Spinal cord (tissue), 10 donors: ENCODE measurements around the gene IMMT. TPM values are rescaled to one million over a fixed set of nuclear protein-coding genes. Genes with fewer than 3 reads are reported as not detected.
"Not testable (repeated sequence)": the region's sequence is repeated elsewhere in the genome, so short reads cannot be mapped to it uniquely, and the experiment has no call there.

Experiments
- DNase-seq, 6 donors: peaks; one replicate each; pipeline versions ENCODE4 v3.0.0 to v3.0.0-alpha.2; 2013 to 2015; ENCODE audit warnings: low spot score in 6 of 6, low read depth in 4 of 6
- H3K27ac ChIP-seq: one replicate; pipeline ENCODE4 v1.5.1; 2013; ENCODE audit warnings: low read depth, low read length, control low read depth
- H3K27me3 ChIP-seq: one replicate; pipeline ENCODE4 v1.6.1; 2013; ENCODE audit warnings: low read length; ENCODE audit not compliant: control insufficient read depth, insufficient read depth
- H3K36me3 ChIP-seq: one replicate; pipeline ENCODE4 v1.6.1; 2013; ENCODE audit warnings: low read length; ENCODE audit not compliant: control insufficient read depth, insufficient read depth
- H3K4me1 ChIP-seq: one replicate; pipeline ENCODE4 v1.6.1; 2013; ENCODE audit warnings: low read length; ENCODE audit not compliant: control insufficient read depth, insufficient read depth
- H3K4me3 ChIP-seq: one replicate; pipeline ENCODE4 v1.5.1; 2013; ENCODE audit warnings: low read depth, low read length, control low read depth
- H3K9me3 ChIP-seq: one replicate; pipeline ENCODE4 v1.6.1; 2013; ENCODE audit warnings: low read length; ENCODE audit not compliant: control insufficient read depth, insufficient read depth
- WGBS: methylation state at CpG from one replicate; pipeline ENCODE4 v1.1.5; 2013; ENCODE audit warnings: missing lambda C conversion rate; ENCODE audit not compliant: insufficient coverage; 5-methylcytosine and 5-hydroxymethylcytosine counted together
- polyA plus RNA-seq, 2 donors: library from polyadenylated mRNA; unstranded; fragments of 120-200 nt; gene quantifications; one replicate each; pipeline ENCODE4 v1.2.1, GENCODE V29; 2013; ENCODE audit not compliant: insufficient read length in 2 of 2
- total RNA-seq, 2 donors: library from RNA; depleted of rRNA in 1 of 2; stranded (reverse); fragments of 120-200 nt in 1 of 2; fragments of >200 nt in 1 of 2; gene quantifications; one replicate each; pipeline versions ENCODE4 v1.2.3 to v1.2.4, GENCODE V29; 2013 to 2014
- donor health status: healthy.

Gene IMMT
- total and polyA plus RNA-seq, 4 donors, result 58.1 to 87.8 (median 76.9) TPM

DNA sequence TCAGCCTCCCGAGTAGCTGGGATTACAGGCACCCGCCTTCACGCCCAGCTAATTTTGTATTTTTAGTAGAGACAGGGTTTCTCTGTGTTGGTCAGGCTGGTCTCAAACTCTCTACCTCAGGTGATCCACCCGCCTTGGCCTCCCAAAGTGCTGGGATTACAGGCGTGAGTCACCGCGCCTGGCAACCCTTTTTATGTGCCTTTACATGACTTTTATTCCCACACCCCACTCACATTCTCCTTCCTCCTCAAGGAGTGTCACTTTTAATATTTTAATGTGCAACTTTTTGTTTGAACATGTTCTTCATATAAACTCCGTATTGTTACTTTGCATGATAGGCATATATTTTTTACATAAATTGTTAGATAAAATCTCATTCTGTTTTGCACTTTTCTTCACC, 33.3 kb upstream of the IMMT start:
- WGBS, result 96% methylated on average over 4 of the region's 8 CpGs
- Histone ChIP-seq H3K36me3 (peaks cover 44% of the 10 kb centered on the region), H3K4me1 (peaks cover 28% of the 10 kb centered on the region)
- H3K9me3 ChIP-seq, H3K27me3 ChIP-seq, DNase-seq, H3K27ac ChIP-seq, H3K4me3 ChIP-seq: not testable (repeated sequence)

DNA sequence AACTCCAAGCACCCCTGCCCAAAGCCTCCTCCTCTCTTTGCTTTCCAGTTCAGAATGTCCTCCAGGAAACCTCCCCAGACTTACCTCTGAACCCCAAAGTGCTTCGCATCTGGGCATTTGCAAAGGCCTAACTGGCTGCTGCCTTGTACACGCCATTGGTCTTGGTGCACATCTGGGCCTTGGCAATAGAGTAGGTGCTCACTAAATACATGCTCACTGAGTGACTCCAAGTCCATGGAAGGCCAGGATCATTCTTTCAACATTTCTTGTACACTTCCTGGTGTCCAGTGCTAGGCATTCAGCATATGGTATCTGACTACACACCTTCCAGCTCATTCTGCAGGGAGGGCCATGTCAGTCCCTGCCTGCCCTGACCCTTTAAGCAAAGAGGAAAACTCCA, 32.4 kb upstream of the IMMT start:
- WGBS, result 97% methylated on average over 2 of the region's 2 CpGs
- Histone ChIP-seq H3K9me3 (no peaks in the 10 kb centered on the region), H3K27ac (no peak overlapping the region), H3K36me3 (peaks cover 41% of the 10 kb centered on the region), H3K27me3 (no peaks in the 10 kb centered on the region), H3K4me3 (no peak overlapping the region), H3K4me1 (peaks cover 37% of the 10 kb centered on the region)
- DNase-seq, result no peak

DNA sequence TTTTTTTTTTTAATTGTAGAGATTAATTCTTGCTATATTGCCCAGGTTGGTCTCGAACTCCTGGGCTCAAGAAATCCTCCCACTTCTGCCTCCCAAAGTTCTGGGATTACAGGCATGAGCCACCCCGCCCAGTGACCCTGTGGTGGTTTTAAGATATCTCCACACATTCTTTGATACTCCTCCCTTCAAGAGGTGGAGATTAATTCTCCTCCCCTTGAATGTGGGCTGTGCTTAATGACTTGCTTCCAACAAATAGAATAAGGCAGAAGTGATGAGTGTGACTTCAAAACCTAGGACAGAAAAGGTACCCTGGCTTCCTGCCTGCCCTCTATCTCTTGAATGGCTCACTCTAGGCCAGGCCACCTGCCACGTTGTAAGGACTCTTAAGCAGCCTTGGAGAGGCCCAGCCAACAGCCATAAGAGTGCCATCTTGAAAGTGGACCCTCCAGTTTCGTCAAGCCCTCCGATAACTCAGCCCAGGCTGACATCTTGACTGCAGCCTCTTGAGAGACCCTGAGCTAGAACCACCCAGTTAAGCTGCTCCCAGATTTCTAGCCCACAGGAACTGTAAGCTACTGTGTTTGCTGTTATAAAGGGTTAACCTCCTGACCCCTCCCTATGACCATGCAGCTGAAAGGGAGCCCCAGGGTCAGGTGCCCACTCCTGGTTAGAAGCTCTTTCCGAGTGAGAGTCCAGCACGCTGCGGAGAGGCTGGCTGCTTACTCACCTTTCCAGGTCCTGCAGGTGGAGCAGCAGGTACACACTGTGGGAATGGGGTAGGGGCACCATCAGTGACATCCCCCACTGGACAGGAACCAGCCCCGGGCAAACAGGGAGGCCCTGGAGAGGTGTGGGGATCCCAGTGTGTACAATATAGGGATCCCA, 31.6 kb upstream of the IMMT start:
- 94% methylated on average over 7 of the region's 9 CpGs for WGBS
- Histone ChIP-seq H3K9me3 (no peaks in the 10 kb centered on the region), H3K27ac (no peak overlapping the region), H3K36me3 (peaks cover 33% of the 10 kb centered on the region), H3K27me3 (no peaks in the 10 kb centered on the region), H3K4me3 (no peak overlapping the region), H3K4me1 (peaks cover 34% of the 10 kb centered on the region)
- DNase-seq, result no peak

DNA sequence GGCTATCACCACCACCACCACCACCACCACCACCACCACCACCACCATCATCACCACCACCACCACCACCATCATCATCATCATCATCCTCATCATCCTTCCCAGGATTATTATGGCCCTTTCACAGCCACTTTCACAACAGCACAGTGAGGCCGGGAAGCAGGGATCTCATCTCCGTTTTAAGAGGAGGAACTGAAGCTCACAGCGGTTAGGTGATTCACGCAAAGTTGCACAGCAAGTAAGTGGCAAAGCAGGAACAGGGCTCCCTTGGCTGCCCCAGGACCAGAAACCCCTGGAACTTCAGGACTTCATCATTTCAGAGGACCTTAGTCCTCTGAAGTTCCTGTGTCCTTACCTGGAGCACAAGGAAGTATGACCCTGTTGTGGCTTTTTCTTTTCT, 30.8 kb upstream of the IMMT start:
- DNase-seq, result no peak
- no peaks in the 10 kb centered on the region for H3K27me3 ChIP-seq
- H3K36me3 ChIP-seq, result peaks cover 25% of the 10 kb centered on the region
- H3K4me1 ChIP-seq, result peaks cover 35% of the 10 kb centered on the region
- no peaks in the 10 kb centered on the region for H3K9me3 ChIP-seq
- WGBS, result 100% methylated on average over 3 of the region's 4 CpGs
- H3K27ac ChIP-seq, result no peak overlapping the region
- no peak overlapping the region for H3K4me3 ChIP-seq

DNA sequence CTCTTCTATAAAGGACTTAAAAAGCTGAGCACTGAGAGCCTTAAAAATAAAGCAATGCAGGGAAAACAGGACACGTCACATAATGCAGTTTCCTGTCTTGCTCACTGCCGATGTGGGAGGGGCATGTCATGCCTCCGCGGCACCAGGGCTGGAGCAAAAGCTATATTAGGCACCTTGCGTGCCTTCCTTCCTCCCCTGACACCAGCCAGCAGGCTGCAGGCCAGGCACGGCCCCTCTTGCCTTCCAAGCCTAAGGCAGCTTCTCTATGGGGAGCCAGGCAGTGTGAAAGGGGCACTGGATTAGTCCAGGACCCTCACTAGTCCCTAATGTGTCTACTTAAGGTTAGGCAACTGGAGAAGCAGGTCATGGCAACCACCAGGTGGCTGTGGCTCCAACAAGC, 30.3 kb upstream of the IMMT start:
- H3K27ac ChIP-seq, result no peak overlapping the region
- DNase-seq, result no peak
- H3K36me3 ChIP-seq, result peaks cover 20% of the 10 kb centered on the region
- H3K4me1 ChIP-seq, result peaks cover 34% of the 10 kb centered on the region
- no peaks in the 10 kb centered on the region for H3K27me3 ChIP-seq
- WGBS, result 63% methylated on average over 6 of the region's 6 CpGs
- H3K4me3 ChIP-seq, result no peak overlapping the region
- no peaks in the 10 kb centered on the region for H3K9me3 ChIP-seq

DNA sequence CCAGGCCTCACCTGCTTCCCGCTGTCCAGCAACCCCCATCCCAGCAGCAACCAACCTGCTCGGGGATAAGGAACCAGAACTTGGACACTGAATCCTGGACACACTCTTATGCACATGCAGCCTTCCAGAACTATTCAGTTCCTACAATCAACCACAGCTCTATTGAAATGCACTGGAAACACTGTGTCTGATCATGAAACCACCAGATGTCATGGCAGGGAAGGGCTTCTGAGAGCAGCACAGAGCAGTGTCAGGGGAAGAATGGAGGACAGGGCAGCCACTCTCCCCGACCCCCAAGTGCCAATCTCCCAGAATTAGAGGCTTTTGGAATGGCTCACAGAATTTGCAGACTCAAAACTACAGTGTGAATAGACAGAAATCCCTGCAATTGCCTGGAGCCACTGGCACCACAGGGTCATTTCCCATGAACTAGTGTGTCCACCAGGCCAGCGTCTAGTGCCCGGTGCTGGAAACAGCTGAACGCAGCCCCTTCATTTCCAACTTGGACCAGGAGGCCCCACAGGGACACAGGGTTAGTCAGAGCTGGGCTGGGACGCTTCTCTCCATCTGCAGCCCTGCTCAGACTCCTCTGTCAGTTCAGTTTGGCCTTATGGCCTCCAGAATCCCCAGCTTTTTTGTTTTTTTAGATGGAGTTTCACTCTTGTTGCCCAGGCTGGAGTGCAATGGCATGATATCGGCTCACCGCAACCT, 29.5 kb upstream of the IMMT start:
- DNase-seq, result no peak
- no peaks in the 10 kb centered on the region for H3K27me3 ChIP-seq
- peak overlapping the region; percentile 33 for H3K27ac ChIP-seq
- 85% methylated on average over 8 of the region's 9 CpGs for WGBS
- H3K4me3 ChIP-seq, result no peak overlapping the region
- no peaks in the 10 kb centered on the region for H3K9me3 ChIP-seq
- peaks cover 34% of the 10 kb centered on the region for H3K4me1 ChIP-seq
- peaks cover 18% of the 10 kb centered on the region for H3K36me3 ChIP-seq

DNA sequence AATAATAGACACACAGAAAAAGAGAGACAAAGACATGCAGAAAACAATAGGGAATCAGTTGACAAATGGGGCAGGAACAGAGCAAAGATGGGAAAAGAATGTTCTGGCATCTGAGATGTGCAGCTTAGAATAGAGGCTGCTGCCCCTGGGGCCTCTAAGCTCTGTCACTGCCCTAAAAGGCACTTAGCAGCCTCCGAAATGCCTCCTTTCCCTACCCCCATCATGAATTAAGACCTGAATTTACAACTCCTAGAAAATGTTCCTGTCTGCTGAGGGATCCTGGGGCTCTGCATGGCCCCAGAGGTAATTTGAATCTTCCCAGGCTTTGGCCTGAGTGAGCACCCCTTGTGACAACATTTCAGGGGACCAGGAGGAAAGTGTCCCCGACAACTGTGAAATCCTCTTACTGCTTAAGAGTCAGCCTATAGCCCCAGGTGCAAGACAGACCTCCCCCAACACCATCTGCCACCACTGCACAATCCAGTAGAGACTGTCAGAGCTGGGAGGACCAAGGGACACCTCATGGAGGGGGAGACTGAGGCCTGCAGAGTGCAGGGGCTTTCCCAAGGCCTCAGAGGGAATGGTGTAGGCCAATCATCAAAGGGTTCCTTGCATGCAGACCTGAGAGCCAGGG, 28.8 kb upstream of the IMMT start:
- 55% methylated on average over 2 of the region's 2 CpGs for WGBS
- Histone ChIP-seq H3K9me3 (no peaks in the 10 kb centered on the region), H3K4me1 (peaks cover 34% of the 10 kb centered on the region), H3K27ac (peak overlapping the region; percentile 53), H3K4me3 (no peak overlapping the region), H3K27me3 (no peaks in the 10 kb centered on the region), H3K36me3 (peaks cover 21% of the 10 kb centered on the region)
- no peak for DNase-seq

DNA sequence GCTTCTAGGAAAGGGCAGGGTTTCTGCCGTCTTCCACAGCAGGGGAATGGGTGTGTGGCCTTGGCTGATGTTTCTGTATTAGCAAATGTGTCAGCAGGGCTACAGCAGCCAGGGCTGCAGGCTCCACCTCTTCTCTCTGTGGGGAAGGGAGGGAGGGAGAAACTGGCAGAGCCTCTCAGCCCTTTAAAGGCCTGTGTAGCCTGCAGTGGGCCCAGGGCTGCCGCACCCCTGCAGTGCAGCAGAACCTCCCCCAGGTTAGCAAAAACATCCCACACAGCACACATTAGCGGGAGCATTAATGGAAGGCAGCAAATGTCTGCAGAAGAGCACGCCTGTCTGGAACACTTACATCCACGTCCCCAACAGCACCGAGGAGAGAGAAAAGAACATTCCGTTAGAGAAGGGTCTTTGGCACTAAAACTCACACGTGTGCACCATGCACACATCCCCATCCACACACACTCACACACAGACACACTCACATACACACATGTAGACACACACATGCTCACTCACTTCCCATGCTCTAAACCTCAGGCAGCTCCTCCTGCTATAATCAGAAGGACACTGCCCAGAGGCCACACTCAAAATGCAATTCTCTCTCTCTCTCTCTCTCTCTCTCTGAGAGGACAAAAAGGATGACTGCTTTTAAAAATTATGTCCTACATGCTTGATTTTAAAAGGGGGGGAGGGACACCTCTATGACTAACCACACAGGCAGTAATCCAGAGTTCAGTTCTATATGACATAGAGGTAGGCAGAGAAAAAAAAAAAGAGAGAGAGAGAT, 28.1 kb upstream of the IMMT start:
- Histone ChIP-seq H3K4me3 (no peak overlapping the region), H3K9me3 (no peaks in the 10 kb centered on the region), H3K36me3 (peaks cover 21% of the 10 kb centered on the region), H3K27ac (peak overlapping the region; percentile 58), H3K4me1 (peaks cover 34% of the 10 kb centered on the region), H3K27me3 (no peaks in the 10 kb centered on the region)
- 26% methylated on average over 6 of the region's 8 CpGs for WGBS
- peak in 5 of 6 donors; percentile 13 to 84 (median 35) for DNase-seq

DNA sequence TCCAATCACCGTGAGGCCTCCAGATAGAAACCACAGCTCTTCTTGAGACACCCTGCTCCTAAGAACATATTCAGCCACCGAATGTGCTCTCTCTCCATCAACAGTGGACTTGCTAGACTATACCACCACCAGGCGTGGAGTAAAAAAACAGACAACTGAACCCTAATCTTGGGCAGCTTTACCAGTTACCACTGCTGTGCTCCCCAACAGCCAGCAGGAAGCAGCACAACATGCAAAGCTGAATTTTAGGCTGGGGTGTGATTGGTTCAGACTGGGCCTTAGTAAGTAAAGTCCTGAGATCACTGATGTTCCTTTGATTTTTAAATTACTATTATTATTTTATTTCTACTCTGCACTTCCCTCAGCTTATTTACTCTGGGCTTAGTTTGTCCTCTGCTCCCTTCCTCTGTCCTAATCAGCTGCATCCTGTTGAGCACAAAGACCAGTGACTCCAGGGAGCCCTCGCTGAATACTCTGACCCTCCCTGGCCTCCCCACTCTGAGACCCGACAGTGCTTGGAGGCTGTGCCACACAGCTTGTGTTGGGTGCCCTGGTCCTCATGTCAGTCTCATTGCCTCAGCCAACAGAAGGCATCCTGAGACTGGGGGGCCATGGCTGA, 25.9 kb upstream of the IMMT start:
- Histone ChIP-seq H3K9me3 (no peaks in the 10 kb centered on the region), H3K27ac (no peak overlapping the region), H3K4me1 (peaks cover 37% of the 10 kb centered on the region), H3K27me3 (no peaks in the 10 kb centered on the region), H3K36me3 (peaks cover 15% of the 10 kb centered on the region), H3K4me3 (no peak overlapping the region)
- 38% methylated on average over 4 of the region's 5 CpGs for WGBS
- peak in 4 of 6 donors; percentile 24 to 87 (median 66) for DNase-seq
